Activated T-helper 1 cell treated with anti-CD3 and anti-CD28 coated beads, Interleukin-12 subunit alpha, Interleukin-12 subunit beta, Interleukin-2, Interleukin-4 antibody, amounts not matched to agents 30 ng/mL and 10 ng/mL and 1 ng/mL, durations not matched to agents 14 hours and 24 hours and 36 hours (primary cell): ENCODE data around the gene LPIN1. TPM values are rescaled to one million over a fixed set of nuclear protein-coding genes. Genes with fewer than 3 reads are reported as not detected.
"Not testable (repeated sequence)": the region's sequence is repeated elsewhere in the genome, so short reads cannot be mapped to it uniquely, and the experiment has no call there.

Experiments
- DNase-seq: peaks from one replicate; pipeline ENCODE4 v3.0.0; 2021; ENCODE audit warnings: low spot score
- H3K27ac Mint-ChIP-seq: one replicate; pipeline ENCODE4 v1.8.0; 2021; ENCODE audit warnings: mild to moderate bottlenecking, mixed read lengths
- H3K27me3 Mint-ChIP-seq: one replicate; pipeline ENCODE4 v1.8.0; 2022; ENCODE audit warnings: mild to moderate bottlenecking, moderate library complexity, mixed read lengths; ENCODE audit not compliant: insufficient read depth
- H3K36me3 Mint-ChIP-seq: one replicate; pipeline ENCODE4 v1.8.0; 2021; ENCODE audit warnings: low read depth, mixed read lengths
- H3K4me1 Mint-ChIP-seq: one replicate; pipeline ENCODE4 v1.8.0; 2021; ENCODE audit warnings: low read depth, mixed read lengths
- H3K4me3 Mint-ChIP-seq: one replicate; pipeline ENCODE4 v1.8.0; 2021; ENCODE audit warnings: mild to moderate bottlenecking, moderate library complexity, mixed read lengths
- H3K9me3 Mint-ChIP-seq: one replicate; pipeline ENCODE4 v1.8.0; 2021; ENCODE audit warnings: mixed read lengths
- intact Hi-C: fragments of 100-400 bp; cut with micrococcal nuclease; formaldehyde crosslinking; loops from one replicate; pipeline ENCODE4 v1.15.1; 2024
- total RNA-seq: library from RNA; stranded (reverse); gene quantifications from 2 replicates; pipeline ENCODE4 v1.2.3, GENCODE V29; 2022

Gene LPIN1
- total RNA-seq, 1 donor from 2014 or later: 49.5 TPM

DNA sequence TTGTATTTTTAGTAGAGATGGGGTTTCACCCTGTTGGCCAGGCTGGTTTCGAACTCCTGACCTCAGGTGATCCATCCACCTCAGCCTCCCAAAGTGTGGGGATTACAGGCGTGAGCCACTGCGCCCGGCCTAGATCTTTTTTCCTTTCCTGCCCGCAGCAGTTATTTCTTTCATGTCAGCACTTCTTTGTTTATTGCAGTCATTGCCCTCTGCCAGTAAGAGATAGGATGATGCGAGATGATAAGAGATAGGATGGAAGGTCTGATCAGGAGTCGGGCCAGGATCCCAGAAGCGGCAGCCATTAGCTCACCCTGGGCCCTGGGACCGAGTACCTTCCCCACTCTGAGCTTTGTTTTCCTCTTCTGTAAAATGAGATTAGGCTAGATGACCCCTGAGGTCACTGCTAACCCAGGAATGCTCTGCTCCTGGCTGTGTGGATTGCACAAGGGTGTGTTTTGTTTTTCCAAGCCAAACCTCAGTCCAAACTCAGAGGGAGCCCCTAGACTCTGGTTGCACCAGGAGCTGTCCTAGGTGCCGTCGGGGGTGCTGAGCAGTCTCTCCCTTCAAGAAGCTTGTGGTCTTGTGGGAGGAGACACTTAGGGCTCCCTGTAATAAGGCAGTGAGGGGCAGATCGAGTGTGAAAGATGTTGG, 63.3 kb downstream of the LPIN1 start:
- Mint-ChIP-seq H3K27ac (no peak overlapping the region), H3K27me3 (no peaks in the 10 kb centered on the region), H3K4me3 (no peak overlapping the region), H3K9me3 (no peaks in the 10 kb centered on the region), H3K4me1 (peaks cover 6% of the 10 kb centered on the region), H3K36me3 (peaks cover 58% of the 10 kb centered on the region)
- intact Hi-C loops: no loop called here
- no peak for DNase-seq

DNA sequence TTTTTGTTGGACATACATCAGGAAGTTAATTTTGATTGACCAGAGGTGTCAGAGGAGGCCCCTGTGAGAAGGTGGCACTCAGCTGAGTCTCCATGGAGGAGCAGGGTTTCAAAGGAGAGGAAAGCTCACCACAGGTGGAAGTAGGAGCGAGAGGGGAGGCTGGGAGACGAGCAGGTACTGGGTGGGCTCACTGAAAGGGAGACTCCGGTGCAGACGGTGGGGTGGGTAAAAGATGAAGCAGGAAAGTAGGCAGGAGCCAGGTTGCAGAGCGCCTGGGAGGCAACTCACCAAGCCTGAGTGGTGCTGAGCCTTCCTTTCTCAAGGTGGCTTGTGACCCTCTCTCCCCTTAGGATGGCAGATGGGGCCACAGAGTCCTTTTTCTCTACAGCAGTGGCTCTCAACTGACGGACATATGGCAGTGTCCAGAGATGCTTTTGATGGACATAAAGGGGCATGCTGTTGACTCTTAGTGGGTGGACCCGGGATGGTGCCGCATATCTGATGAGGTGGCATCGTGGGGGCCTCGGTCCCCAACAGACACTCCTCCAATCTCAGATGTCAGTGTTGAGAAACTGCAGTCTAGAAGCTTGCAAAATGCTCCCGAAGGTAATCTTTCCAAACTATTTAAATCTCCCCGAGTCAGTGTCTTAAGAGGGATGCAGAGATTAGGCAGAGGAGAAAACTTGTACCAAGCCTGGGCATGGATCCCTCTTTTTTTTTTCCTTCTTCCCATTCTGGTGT, 64.0 kb downstream of the LPIN1 start:
- DNase-seq: no peak
- Mint-ChIP-seq H3K27ac (no peak overlapping the region), H3K36me3 (peaks cover 57% of the 10 kb centered on the region), H3K27me3 (no peaks in the 10 kb centered on the region), H3K4me1 (peaks cover 6% of the 10 kb centered on the region), H3K4me3 (no peak overlapping the region), H3K9me3 (no peaks in the 10 kb centered on the region)
- intact Hi-C loops: no loop called here

DNA sequence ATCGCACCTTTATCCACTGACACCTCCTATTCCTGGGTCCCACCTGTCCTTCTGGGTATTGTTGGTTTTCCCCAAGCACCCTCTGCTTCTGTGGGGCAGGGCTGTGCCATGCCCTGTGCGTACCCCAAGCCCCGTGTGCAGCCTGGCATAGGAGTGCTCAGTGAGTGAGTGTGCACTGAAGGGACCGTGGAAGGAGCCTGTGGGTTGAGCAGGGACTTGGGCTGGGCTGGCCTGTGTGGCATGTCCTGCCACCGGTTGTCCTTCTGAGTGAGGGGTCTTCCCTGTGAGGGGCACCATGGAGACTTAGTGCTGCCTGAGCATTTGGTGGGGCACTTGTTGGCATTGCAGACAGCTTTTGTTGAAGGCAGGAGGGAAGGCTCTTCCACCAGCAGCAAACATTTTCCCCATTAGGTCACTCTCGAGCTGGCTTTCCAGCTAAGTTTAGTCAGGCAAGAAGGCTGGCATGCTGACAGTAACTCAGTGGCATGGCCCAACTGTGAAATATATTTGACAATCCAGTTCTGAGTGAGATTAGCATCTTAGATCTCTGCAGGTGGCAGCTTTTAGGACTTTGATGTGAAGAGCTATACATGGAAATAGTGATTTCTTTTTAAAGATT, 64.7 kb downstream of the LPIN1 start:
- intact Hi-C loops: no loop called here
- Mint-ChIP-seq H3K27me3 (no peaks in the 10 kb centered on the region), H3K36me3 (peaks cover 58% of the 10 kb centered on the region), H3K27ac (no peak overlapping the region), H3K4me3 (no peak overlapping the region), H3K9me3 (no peaks in the 10 kb centered on the region), H3K4me1 (peaks cover 6% of the 10 kb centered on the region)
- no peak for DNase-seq

DNA sequence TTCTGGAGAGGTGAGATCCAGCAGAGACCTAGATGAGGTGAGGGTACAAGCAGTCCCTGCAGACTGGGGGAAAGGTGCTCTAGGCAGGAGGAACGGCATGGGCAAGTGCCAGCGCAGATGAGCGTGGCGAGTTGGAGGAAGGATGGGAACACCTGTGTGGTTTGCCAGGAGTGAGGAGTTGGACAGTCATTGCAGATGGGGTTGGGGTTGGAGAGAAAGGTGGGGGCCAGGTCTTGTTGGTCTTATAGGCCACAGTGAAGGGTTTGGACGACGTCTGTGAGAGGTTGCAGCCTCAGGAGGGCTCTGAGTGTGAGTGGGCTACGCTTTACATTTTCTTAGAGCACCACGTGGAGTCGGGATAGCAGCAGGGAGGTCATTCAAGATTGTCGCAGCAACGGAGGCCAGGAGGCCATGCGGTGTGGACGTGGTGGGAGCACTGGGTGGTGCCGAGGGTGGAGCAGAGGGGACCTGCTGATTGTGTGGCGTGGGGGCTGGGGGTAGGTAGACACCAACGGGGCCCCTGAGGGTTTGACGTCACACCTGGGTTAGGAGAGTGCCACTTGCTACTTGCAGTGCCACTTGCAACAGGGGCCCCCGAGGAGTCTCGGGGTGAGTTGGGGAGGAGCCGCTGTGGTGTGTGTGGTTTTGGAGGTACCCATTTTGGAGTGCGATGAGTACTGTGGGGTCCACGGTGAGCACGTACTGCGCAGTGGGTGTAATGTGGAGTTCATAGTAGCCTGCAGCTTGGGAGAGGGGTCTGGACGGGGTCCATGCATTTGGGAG, 66.2 kb downstream of the LPIN1 start:
- no peaks in the 10 kb centered on the region for H3K4me1 Mint-ChIP-seq
- H3K36me3 Mint-ChIP-seq: peaks cover 60% of the 10 kb centered on the region
- intact Hi-C loops: no loop called here
- H3K27ac Mint-ChIP-seq: no peak overlapping the region
- H3K27me3 Mint-ChIP-seq: no peaks in the 10 kb centered on the region
- H3K9me3 Mint-ChIP-seq: no peaks in the 10 kb centered on the region
- H3K4me3 Mint-ChIP-seq: no peak overlapping the region
- no peak for DNase-seq

DNA sequence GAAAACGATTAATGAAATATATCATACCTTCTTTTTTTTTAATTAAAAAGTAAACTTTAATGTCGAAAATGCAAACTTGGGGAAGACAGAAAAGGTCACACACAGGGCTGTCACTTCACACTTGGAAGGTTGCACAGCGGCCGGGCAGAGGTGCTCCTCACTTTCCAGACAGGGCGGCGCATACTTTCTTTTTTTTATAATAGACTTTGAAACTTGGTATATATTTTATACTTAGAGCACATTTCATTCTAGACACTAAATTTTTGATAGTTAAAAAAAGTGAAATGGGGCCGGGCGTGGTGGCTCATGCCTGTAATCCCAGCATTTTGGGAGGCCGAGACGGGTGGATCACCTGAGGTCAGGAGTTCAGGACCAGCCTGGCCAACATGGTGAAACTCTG, 66.9 kb downstream of the LPIN1 start:
- intact Hi-C loops, H3K4me3 Mint-ChIP-seq, H3K27ac Mint-ChIP-seq, H3K27me3 Mint-ChIP-seq, DNase-seq, H3K4me1 Mint-ChIP-seq, H3K9me3 Mint-ChIP-seq: not testable (repeated sequence)
- H3K36me3 Mint-ChIP-seq: peaks cover 59% of the 10 kb centered on the region

DNA sequence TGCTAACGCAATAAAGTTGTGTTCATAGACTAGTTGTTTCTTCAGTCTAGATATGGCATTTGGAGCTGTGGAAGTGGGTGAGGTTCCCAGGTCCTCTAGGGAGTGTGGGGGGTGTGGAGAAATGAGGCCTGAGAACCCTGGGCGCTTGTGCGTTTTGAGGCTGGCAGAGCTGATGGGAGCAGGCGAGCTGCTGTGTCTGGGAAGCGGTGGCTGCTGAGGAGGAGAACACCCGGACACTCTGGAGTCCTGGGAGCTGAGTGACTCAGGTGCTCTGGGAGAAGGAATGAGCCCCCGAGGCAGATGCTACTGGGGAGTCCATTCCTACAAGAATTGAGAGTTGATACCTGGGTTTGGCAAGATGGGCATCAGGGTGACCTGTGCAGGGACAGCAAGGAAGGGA, 67.5 kb downstream of the LPIN1 start:
- DNase-seq: no peak
- Mint-ChIP-seq H3K36me3 (peaks cover 56% of the 10 kb centered on the region), H3K27ac (no peak overlapping the region), H3K9me3 (no peaks in the 10 kb centered on the region), H3K27me3 (no peaks in the 10 kb centered on the region), H3K4me3 (no peak overlapping the region), H3K4me1 (no peaks in the 10 kb centered on the region)
- intact Hi-C loops: no loop called here

DNA sequence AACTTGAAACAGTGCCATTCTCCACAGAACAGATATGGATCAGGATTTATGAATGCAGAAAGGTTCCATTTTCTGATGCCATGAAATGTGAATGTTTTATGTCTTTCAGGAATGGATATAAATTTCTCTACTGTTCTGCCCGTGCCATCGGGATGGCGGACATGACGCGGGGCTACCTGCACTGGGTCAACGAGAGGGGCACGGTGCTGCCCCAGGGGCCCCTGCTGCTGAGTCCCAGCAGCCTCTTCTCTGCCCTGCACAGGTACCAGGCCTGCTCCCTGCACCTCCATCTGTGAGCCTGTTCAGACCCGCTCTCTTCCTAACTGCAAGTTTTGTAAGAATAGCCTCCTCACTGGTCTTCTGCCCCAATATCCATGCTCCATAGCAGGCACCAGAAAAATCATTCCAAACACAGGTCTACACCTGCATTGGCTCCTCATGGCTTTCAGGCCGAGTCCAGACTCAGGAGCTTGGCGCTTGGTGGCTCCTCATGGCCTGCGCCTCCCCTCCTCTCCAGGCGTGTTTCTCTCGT, 68.6 kb downstream of the LPIN1 start:
- Mint-ChIP-seq H3K27ac (no peak overlapping the region), H3K27me3 (no peaks in the 10 kb centered on the region), H3K9me3 (no peaks in the 10 kb centered on the region), H3K4me3 (no peak overlapping the region), H3K4me1 (no peaks in the 10 kb centered on the region), H3K36me3 (peaks cover 61% of the 10 kb centered on the region)
- no peak for DNase-seq
- intact Hi-C loops: no loop called here

DNA sequence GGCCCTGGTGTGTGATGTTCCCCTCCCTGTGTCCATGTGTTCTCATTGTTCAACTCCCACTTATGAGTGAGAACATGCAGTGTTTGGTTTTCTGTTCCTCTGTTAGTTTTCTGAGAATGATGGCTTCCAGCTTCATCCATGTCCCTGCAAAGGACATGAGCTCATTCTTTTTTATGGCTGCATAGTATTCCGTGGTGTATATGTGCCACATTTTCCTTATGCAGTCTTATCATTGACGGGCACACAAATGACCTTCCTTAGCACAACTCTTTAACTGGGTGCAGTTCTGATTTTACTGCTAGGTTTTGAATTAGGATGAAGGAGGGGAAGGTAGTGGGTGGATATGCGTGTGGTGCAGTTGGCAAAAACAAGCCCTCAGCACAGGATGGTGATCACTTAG, 70.5 kb downstream of the LPIN1 start:
- H3K27ac Mint-ChIP-seq, DNase-seq, H3K27me3 Mint-ChIP-seq, H3K4me1 Mint-ChIP-seq, H3K4me3 Mint-ChIP-seq, intact Hi-C loops, H3K9me3 Mint-ChIP-seq: not testable (repeated sequence)
- peaks cover 59% of the 10 kb centered on the region for H3K36me3 Mint-ChIP-seq

DNA sequence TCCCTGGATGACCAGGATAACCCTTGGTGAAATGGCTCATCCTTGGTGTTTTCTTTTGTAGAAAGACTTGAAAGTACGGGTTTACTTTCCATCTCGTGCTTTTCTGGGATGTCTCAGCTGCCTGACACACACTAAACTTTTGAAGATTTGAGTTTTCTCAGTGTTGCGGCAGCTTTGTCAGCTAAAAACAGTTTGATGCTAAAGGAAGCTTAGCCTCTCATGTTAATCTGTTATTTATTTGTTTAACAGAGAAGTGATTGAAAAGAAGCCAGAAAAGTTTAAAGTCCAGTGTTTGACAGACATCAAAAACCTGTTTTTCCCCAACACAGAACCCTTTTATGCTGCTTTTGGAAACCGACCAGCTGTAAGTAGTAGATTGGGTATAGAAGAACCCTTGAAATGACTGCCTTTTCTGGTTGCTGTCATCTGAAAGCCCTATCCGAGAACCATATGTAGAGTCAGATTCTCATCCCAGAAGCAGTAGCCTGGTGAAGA, 72.8 kb downstream of the LPIN1 start:
- H3K27me3 Mint-ChIP-seq: peaks cover 3% of the 10 kb centered on the region

DNA sequence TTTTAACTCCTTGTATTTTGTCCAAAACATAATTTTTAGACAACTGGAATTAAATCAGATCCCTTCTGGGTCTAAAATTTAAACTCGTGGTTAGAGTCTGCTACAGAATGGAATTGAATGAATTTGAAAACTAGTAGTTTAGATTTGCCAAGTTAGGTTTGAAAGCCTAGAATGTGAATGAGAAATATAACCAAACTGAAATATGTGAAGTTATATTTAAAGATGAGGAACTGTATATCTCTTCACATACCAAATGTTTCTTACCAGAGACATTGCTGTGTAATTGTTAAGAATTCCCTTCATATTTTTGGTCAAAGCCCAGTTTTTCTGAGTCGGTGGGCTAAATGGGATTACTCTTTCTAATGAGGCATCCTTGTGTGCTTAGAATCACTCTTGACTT, 74.2 kb downstream of the LPIN1 start:
- intact Hi-C loops: no loop called here
- DNase-seq: no peak
- Mint-ChIP-seq H3K4me3 (no peak overlapping the region), H3K9me3 (no peaks in the 10 kb centered on the region), H3K27ac (no peak overlapping the region), H3K27me3 (peaks cover 4% of the 10 kb centered on the region), H3K36me3 (peaks cover 66% of the 10 kb centered on the region), H3K4me1 (no peaks in the 10 kb centered on the region)

More for the DNA sequence above, 72.8 kb downstream of the LPIN1 start:
- Mint-ChIP-seq H3K4me3 (no peak overlapping the region), H3K4me1 (no peaks in the 10 kb centered on the region), H3K27ac (no peak overlapping the region), H3K36me3 (peaks cover 64% of the 10 kb centered on the region), H3K9me3 (no peaks in the 10 kb centered on the region)
- no peak for DNase-seq
- intact Hi-C loops: no loop called here

DNA sequence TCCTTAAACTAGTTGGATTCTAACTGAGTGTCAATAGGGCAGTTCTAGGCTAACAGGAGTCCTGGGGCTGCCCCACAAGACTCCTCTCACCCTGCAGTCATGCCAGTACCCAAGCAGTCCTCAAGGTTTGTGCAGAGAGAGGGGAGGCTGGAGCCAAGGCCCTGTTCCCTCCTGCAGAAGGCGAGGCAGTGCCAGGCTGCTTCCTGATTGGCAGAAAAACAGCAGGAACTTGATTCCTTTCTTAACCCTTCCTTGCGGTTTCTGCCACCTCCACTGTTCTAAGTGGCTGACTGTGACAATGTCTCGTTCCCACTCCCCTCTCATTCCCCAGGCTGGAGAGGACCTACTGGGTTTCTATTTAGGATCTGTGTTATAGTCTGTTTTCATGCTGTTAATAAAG, 75.3 kb downstream of the LPIN1 start:
- Mint-ChIP-seq H3K4me3 (no peak overlapping the region), H3K36me3 (peaks cover 67% of the 10 kb centered on the region), H3K27ac (no peak overlapping the region), H3K27me3 (peaks cover 4% of the 10 kb centered on the region), H3K4me1 (peaks cover 2% of the 10 kb centered on the region), H3K9me3 (no peaks in the 10 kb centered on the region)
- DNase-seq: no peak
- intact Hi-C loops: no loop called here

DNA sequence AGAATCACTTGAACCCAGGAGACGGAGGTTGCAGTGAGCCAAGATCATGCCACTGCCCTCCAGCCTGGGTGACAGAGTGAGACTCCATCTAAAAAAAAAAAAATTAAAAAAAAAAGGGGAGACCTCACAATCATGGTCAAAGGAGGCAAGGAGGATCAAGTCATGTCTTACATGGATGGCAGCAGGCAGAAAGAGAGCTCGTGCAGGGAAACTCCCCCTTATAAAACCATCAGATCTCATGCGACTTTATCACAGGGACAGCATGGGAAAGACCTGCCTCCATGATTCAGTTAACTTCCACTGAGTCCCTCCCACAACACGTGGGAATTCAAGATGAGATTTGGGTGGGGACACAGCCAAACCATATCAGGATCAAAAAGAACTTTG, 75.9 kb downstream of the LPIN1 start:
- H3K27ac Mint-ChIP-seq, intact Hi-C loops, DNase-seq, H3K9me3 Mint-ChIP-seq, H3K4me1 Mint-ChIP-seq, H3K4me3 Mint-ChIP-seq, H3K27me3 Mint-ChIP-seq: not testable (repeated sequence)
- H3K36me3 Mint-ChIP-seq: peaks cover 67% of the 10 kb centered on the region
